Measurements from ENCODE around the gene ABCC10.
"Not testable (repeated sequence)": the region's sequence is repeated elsewhere in the genome, so short reads cannot be mapped to it uniquely, and the experiment has no call there.

ABCC10 gene

DNA sequence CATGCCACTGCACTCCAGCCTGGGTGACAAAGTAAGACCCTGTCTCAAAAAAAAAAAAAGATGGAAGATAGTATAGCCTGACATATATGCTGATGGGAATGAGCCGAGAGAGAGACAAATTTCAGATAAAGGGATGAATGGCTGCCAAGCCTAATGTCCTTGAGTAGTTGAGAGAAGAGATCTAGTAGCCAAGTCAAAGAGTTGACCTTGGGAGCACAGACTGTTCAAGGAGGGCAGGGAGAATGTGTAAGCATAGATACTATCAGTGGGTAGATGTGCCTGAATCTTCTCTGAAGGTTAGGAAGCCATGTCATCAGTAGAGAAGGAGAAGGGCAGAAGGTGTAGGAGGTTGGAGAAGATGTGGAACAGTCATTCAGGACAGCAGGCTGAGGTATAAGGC lies 20.0 kb upstream of the ABCC10 start:
- no peak for DNase-seq (ENCODE audit: low read depth in 2 of 2)

DNA sequence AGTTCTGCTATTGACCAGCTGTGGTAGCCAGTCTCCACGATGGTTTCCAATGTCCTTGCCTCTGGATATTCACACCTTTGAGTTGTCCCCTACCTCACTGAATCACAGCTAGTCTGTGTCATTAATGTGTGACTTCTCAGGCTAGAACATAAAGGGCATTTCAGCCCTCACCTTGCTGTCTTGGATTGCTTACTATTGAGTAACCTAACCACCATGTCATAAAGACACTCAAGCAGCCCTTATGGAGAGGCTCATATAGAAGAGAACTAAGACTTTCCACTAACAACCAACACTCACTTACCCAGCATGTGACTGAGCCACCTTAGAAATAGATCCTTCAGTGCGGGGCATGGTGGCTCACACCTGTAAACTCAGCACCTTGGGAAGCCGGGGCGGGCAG lies 19.1 kb upstream of the ABCC10 start:
- DNase-seq (ENCODE audit: low read depth in 2 of 2), result no peak

DNA sequence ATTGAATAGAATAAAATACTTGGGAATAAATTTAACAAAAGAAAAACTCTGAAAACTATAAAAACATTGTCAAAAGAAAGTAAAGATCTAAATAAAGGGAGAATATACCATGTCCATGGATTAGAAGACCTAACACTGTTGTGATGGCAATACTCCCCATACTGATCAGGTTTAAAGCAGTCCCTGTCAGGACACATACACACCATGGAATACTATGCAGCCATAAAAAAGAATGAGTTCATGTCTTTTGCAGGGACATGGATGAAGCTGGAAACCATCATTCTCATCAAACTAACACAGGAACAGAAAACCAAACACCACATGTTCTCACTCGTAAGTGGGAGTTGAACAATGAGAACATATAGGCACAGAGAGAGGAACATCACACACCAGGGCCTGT lies 16.6 kb upstream of the ABCC10 start:
- DNase-seq (ENCODE audit: low read depth in 2 of 2), result not testable (repeated sequence)

DNA sequence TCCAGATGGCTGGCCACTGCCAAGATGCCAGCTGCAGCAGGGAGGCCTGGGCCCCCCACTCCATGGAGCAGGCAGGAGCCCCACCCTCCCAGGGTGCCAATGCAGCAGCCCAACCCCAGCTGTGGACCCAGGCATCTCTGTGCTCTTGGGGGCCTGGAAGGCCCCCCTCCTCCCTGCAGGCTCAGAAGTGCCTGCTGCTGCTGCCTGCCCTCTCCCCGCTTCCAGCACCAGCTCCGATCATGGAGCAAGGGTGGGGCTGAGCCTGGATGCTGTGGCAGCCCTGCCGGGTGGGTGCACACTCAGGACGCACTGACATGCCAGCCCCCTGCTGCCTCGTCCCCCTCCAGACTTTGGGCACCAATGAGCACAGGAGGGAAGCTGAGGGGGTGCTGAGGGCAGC lies 14.8 kb upstream of the ABCC10 start:
- DNase-seq (ENCODE audit: low read depth in 2 of 2), result no peak

DNA sequence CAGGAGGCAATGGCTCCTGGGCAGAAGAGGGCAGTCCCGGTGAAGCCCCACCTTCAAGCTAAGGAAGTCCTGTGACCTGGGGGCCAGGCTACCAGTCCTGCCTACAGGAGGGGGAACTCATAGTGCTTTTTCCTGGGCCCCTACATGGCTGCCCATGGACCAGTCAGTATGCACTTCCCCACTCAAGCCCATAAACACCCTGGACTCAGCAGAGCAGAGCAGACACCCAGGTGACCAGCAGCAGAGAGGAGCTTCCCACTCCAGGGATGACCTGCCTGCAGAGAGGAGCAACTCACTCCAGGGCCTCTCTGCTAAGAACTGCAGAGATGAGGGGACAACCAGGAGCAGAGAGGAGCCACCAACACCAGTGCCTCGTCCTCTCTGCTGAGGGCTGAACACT lies 14.3 kb upstream of the ABCC10 start:
- no peak for DNase-seq (ENCODE audit: low read depth in 2 of 2)

DNA sequence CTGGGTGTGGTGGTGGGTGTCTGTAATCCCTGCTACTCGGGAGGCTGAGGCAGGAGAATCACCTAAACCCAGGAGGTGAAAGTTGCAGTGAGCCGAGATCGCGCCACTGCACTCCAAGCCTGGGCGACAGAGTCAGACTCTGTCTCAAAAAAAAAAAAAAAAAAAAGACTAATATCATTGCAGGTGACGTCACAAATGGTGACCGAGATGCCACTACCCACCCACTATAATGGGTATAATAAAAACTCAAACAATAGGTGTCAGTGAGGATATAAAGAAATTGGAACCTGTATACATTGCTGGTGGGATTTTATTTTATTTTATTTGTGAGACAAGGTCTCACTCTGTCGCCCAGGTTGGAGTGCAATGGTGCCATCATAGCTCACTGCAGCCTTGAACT lies 12.1 kb upstream of the ABCC10 start:
- not testable (repeated sequence) for DNase-seq (ENCODE audit: low read depth in 2 of 2)

DNA sequence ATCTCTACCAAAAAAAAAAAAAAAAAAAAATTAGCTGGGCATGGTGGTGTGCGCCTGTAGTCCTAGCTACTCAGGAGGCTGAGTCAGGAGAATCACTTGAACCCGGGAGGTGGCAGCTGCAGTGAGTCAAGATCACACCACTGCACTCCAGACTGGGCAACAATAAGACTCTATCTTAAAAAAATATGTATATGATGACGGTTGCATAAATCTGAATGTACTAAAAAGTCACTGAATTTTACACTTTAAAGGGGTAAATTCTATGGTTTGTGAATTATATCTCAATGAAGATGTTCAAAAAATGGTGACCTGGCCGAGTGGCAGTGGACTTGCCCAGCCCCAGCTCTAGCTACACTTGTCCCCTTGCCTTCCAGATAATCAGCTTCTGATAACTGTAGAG lies 10.4 kb upstream of the ABCC10 start:
- no peak for DNase-seq (ENCODE audit: low read depth in 2 of 2)

DNA sequence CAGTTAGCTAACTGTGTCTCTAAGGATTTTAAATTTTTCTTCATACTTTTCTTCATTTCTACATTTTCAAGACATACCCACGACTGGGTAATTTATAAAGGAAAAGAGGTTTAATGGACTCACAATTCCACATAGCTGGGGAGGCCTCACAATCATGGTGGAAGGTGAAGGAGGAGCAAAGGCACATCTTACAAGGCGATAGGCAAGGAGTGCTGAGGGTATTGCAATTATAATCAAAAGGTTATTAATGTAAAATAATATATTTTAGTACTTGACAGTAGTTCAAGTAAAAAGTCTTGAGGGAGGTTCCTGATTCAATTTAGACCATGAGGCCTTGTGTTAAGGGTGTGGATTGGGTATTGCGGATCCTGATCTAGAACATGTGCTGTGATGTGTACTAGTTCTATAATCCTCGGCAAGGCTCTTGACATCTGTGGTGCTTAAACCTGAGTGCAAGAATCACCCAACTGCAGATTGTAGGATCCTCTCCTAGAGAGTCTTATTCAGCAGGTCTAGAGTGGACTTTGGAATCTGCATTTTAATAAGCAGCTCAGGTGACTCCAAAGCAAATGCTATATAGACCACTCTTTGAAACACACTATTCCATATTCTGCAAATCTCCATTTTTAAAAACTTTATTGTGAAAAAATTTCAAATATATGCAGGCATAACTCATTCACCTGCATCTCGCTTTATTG lies 7.2 kb upstream of the ABCC10 start:
- DNase-seq (ENCODE audit: low read depth in 2 of 2), result no peak

DNA sequence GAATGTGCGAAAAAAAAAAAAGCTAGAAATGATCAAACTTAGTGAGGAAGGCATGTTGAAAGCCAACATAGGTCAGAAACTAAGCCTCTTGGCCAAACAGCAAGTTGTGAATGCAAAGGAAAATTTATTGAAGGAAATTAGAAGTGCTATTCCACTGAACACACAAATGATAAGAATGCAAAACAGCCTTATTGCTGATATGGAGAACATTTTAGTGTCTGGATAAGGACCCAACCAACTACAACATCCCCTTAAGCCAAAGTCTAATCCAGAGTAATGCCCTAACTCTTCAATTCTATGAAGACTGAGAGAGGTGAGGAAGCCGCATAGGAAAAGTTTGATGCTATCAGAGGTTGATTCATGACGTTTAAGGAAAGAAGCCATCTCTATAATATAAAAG lies 5.5 kb upstream of the ABCC10 start:
- no peak for DNase-seq (ENCODE audit: low read depth in 2 of 2)

DNA sequence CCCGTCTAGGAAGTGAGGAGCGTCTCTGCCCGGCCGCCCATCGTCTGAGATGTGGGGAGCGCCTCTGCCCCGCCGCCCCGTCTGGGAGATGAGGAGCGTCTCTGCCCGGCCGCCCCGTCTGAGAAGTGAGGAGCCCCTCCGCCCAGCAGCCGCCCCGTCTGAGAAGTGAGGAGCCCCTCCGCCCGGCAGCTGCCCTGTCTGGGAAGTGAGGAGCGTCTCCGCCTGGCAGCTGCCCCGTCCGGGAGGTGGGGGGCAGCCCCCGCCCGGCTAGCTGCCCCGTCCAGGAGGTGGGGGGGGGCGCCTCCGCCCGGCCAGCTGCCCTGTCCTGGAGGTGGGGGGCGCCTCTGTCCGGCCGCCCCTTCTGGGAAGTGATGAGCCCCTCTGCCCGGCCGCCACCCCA lies 2.3 kb upstream of the ABCC10 start:
- not testable (repeated sequence) for DNase-seq (ENCODE audit: low read depth in 2 of 2)

DNA sequence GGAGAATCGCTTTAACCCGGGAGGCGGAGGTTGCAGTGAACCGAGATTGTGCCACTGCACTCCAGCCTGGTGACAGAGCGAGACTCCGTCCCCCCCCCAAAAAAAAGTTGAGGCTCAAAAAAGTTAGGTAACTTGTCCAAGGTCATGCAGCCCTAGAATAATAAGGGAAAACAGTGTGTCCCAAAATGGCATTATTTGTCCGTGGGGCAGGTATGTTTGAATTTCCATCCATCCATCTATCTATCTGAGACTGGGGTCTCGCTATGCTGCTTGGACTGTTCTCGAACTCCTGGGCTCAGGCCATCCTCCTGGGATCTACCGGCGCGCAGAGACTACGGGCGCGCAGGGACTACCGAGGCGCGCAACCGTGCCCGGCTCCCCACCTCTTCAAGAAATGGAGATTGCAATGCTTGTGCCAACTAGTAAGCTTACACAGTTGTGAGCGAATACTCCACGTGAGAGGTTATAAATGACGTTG lies 374 bp upstream of the ABCC10 start:
- no peak for DNase-seq (ENCODE audit: low read depth in 2 of 2)

DNA sequence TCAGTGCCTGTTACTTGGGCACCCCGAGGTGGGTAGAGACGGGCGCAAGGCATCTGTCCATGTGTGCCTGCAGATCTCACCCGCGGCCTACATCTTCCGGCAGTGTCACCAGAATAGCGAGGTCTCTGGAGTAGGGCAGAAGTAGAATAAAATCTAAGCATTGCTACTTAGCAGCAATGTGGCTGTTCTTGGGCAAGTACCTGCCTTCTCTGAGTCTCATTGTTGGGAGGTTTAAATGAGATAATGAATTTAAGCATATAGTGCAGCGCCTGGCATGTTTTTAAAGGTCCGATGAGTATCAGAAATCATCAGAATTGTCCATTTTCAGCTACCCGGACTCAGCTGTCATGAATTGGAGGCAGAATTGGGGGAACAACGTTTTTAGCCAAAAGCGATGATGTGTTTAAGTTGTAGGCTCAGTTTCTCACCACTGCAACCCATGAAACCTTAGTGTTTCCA lies 800 bp downstream of the ABCC10 start:
- DNase-seq (ENCODE audit: low read depth in 2 of 2), result no peak

DNA sequence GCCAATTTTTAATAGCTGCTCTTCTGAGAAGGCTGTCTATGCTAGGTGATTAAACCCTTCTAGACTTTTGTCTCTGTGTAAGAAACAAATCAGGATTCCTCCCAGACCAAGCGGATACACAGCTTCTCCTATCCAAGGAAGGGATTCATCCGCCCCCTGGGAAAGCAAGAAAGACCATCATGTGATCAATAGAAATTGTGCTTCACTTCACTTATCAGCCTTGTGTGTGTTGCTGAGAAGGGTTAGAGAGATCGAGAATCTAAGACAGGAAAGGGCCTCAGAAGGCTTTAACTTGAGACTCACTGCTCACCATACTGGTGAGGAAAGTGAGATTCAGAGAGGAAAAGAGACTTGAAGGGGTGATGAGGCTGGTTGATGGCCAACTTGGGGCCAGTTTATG lies 1.5 kb downstream of the ABCC10 start:
- DNase-seq (ENCODE audit: low read depth in 2 of 2), result no peak

DNA sequence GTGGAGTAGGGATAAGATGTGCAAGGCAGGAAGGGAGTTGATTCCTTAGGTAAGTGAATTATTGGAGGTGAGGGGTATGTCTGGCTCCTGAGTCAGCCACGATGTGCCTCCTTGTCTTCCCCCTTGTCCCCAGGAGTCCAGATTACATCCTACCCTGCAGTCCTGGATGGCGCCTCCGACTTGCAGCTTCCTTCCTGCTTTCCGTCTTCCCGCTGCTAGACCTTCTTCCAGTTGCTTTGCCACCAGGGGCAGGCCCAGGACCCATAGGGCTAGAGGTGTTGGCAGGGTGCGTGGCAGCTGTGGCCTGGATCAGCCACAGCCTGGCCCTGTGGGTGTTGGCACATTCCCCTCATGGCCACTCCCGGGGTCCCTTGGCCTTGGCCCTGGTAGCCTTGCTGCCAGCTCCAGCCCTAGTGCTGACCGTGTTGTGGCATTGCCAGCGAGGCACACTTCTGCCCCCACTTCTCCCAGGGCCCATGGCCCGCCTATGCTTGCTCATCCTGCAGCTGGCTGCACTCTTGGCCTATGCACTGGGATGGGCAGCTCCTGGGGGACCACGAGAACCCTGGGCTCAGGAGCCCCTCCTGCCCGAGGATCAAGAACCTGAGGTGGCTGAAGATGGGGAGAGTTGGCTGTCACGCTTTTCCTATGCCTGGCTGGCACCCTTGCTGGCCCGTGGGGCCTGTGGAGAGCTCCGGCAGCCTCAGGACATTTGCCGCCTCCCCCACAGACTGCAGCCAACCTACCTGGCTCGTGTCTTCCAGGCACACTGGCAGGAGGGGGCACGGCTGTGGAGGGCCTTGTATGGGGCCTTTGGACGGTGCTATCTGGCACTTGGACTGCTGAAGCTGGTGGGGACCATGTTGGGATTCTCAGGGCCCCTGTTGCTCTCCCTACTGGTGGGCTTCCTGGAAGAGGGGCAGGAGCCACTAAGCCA lies 4.9 kb downstream of the ABCC10 start:
- DNase-seq (ENCODE audit: low read depth in 2 of 2), result no peak

DNA sequence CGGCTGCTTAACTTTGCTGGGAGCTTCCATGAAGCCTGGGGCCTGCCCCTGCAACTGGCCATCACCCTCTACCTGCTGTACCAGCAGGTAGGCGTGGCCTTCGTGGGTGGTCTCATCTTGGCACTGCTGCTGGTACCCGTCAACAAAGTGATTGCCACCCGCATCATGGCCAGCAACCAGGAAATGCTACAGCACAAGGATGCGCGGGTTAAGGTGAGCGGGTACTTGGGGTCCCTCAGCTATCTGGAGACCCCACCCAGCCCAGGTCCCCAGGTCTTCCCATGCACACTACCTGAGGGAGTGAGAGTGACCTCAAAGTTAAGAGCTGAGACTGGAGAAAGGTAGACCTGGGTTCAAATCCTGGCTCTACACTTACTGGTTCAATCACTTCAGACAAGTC lies 5.8 kb downstream of the ABCC10 start:
- DNase-seq (ENCODE audit: low read depth in 2 of 2), result no peak

DNA sequence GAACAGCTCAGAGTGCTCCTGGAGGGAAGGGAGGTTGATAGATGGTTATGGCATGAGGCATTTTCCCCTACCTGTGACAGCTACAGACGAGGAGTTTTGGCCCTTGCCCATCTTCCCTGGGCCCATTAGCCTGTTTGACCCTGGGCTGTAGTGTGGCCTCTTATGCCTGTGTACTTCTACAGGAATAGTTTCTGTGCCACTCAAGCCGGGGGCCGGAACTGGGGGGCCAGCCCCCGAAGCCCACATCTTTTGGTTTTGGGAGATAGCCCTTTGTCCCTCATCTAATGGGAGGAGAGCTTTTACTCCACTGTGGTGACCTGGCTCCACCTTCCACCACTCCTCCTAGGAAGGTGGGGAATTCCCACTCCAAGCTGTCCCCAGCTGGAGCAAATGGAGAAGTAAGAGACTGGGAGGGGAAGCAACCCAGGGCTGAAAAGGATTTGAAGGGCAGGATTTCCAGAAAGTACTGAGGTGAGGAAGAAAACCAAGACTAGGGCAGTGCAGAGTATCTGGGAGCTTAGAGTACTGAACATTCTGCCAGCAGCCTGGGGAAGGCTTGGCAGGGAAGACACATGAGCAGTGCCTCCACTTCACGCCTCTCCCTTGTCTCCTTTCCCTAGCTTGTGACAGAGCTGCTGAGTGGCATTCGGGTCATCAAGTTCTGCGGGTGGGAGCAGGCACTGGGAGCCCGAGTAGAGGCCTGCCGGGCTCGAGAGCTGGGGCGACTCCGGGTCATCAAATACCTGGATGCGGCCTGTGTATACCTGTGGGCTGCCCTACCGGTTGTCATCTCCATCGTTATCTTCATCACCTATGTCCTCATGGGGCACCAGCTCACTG lies 6.9 kb downstream of the ABCC10 start:
- no peak for DNase-seq (ENCODE audit: low read depth in 2 of 2)

DNA sequence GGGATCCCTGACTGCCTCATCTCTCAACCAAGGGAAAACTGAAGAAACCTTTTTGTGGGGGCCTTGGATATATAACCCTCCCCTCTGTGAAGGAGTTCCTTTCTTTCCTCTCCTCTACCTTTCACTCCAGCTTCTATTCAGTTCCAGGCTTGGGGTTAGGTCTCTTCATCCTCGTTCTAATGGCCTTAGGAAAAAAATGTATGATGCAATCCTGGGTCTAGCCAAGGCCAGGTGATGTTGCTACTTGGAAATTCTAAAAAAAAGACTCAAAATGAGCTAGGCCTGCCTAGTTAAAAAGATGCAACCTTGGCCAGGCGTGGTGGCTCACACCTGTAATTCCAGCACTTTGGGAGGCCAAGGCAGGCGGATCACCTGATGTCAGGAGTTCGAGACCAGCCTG lies 7.6 kb downstream of the ABCC10 start:
- no peak for DNase-seq (ENCODE audit: low read depth in 2 of 2)

DNA sequence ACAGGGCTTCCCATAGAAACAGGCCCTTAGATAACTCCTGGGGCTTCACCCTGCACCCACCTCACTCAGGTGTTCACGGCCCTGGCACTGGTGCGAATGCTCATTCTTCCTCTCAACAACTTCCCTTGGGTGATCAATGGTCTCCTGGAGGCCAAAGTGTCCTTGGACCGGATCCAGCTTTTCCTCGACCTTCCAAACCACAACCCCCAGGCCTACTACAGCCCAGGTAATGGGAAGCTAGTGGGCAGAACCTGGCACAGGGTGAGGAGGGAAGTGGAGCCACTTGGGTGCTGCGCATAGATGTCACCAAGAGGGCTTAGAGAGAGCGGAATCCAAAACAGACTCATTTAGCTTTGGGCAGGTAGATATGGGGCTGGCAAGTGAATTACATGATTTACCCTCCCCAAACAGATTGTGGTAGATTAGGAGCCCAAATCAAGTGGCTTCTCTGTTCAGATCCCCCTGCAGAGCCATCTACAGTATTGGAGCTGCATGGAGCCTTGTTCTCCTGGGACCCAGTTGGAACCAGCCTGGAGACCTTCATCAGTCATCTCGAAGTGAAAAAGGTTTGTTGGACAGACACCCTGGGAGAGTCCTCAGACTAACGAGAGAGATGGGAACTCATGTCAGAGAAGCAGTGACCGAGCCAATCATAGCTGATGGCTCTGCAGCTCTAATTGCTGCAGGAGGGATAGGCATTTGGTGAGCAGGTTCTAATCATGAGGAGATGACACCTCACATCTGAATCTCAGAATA lies 8.5 kb downstream of the ABCC10 start:
- DNase-seq (ENCODE audit: low read depth in 2 of 2), result no peak

DNA sequence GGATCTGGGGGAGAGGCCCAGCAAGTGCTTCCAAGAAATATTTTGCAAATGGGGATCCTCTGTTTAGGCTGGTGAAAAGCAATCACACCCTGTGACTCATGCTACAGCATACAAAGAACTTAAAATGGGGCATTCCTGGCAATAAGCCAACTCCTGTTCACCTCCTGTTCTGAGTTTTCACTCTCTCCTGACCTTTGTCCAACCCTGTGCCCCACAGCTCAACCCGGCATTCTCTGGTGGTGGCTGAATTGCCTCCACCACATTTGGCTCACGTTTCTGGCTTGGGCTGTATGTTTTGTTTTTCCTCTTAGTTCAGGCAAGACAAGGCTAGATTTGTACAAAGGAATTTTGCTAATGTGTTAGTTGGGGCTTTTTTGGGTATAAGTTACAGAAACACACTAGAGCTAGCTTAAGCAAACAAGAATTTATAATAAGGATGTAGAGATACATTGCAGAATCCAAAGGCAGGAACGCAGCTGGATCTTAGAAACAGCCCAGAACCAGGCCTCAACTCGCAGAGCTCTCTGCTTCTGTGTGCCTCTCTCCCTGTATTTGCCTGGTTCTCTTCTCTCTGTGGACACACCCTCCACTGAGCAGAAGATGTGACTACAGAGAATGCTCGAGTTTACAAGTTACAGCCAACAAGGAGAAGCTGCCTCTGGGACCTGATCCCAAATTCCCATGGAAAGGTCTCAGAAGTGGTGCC lies 9.4 kb downstream of the ABCC10 start:
- no peak for DNase-seq (ENCODE audit: low read depth in 2 of 2)

DNA sequence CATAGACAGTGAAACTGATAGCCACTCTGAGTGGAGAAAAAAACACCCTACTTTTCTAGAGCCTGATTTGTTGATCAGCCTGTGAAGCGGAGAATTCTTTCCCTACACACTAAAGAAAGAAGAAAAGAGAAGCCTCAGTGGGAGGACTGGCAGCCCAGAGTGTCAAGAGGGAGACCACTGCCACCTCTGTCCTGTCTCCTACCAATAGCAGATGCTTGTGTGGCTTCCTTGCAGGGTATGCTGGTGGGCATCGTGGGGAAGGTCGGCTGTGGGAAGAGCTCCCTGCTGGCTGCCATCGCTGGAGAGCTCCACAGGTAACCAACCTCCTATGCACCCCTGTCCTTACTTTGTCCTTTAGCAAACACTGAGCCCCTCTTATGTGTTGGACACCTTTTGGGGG lies 10.4 kb downstream of the ABCC10 start:
- no peak for DNase-seq (ENCODE audit: low read depth in 2 of 2)

DNA sequence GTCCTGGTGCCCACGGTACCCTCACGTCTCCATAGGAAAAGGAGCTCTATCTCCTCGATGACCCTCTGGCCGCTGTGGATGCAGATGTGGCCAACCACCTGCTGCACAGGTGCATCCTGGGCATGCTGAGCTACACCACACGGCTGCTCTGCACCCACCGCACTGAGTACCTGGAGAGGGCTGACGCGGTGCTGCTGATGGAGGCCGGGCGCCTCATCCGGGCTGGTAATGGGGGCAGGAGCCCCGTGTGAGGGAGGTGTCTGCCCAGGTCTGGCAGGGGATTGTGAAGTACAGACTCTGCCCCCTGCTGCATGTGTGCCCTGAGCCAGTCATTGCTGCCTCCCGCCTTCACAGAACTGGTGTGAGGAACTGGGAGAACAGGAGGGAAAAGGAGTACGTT lies 15.6 kb downstream of the ABCC10 start:
- DNase-seq (ENCODE audit: low read depth in 2 of 2), result no peak
